GM12874 (cell line): Measurements from ENCODE around the gene WDR7.
A peak's percentile ranks its signal among the peaks of the same experiment; 100 is the strongest.

Experiments used
- TF ChIP-seq, protein P1 (sequence below): IDR thresholded peaks from 2 replicates; pipeline ENCODE4 v1.5.1; 2011; ENCODE audit warnings: low read depth, mild to moderate bottlenecking, control low read depth, low read length, moderate library complexity; ENCODE audit not compliant: insufficient read depth

The WDR7 gene

DNA sequence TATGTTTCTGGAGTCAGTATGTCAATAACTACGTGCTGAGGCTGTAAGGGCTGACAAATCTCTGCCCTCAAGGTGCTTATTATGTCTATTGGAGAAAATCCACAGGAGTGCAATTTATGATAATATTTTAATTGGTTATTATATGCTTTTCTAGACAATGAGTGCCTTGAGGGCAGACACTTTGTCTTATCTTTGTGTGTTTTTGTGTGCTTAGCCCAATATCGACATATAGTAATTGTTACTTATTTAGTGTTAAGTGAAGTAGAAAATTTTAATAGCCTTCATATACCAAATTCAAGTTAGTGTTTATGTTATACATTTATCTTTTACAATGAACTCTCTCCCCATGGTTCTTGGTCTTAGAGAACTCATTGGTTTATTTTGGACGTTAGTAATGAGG is 118.9 kb downstream of the WDR7 start:
- TF ChIP-seq, protein P1, sequence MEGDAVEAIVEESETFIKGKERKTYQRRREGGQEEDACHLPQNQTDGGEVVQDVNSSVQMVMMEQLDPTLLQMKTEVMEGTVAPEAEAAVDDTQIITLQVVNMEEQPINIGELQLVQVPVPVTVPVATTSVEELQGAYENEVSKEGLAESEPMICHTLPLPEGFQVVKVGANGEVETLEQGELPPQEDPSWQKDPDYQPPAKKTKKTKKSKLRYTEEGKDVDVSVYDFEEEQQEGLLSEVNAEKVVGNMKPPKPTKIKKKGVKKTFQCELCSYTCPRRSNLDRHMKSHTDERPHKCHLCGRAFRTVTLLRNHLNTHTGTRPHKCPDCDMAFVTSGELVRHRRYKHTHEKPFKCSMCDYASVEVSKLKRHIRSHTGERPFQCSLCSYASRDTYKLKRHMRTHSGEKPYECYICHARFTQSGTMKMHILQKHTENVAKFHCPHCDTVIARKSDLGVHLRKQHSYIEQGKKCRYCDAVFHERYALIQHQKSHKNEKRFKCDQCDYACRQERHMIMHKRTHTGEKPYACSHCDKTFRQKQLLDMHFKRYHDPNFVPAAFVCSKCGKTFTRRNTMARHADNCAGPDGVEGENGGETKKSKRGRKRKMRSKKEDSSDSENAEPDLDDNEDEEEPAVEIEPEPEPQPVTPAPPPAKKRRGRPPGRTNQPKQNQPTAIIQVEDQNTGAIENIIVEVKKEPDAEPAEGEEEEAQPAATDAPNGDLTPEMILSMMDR = no peak

DNA sequence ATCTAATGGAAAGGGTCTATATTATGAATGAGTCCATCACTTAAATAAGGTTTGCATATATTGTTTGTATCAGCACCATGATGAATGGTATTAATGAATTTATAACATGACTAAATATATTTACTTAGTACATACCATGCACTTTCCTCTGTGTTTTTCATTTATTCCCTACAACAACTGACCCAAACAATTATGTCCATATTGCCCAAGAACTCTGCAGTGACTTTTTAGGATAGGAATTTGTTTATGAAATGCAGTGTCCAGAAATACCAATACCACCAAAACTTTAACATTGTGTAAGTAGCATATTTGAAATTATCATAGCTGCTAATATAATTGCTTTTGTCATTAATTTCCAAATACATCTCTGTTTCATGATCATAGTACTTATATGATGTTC is 119.7 kb downstream of the WDR7 start:
- TF ChIP-seq, protein P1 = no peak

DNA sequence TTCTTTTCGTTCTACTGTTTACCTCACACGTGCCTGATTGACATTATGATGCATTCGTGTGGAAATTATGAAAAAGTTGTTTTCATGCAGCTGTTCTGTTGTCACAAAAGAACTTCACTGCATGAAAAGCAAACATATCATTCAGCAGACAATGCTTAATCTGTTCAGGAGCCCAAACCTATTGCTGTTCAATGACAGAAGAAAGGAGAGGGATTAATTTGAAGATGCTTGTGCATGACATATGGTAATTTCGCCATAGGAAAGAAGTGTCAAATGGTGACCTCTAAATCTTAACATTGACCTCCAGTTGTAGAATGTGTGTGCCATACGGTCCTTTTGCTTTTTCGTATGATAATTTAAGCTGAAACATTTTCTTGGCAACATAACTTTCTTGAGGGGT is 124.5 kb downstream of the WDR7 start:
- TF ChIP-seq, protein P1 = no peak

DNA sequence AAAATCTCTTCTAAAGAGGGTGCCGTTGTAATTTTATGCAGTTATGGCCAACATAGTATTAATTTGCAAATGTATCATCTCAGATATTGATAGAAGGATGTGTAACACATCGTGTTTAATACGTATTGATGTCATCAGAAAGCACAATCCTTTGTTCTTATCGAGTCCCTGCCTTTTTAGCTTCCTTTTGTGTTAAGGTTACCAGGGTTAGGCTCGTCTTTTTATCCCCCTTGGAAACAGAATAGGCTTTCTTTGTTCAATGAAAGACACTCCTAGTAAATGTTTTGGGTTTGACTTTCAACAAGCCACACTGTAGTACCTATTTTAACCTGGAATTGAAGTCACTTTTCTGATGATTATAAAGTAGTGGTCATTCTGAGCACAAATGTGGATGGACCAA is 136.2 kb downstream of the WDR7 start:
- TF ChIP-seq, protein P1 = no peak

DNA sequence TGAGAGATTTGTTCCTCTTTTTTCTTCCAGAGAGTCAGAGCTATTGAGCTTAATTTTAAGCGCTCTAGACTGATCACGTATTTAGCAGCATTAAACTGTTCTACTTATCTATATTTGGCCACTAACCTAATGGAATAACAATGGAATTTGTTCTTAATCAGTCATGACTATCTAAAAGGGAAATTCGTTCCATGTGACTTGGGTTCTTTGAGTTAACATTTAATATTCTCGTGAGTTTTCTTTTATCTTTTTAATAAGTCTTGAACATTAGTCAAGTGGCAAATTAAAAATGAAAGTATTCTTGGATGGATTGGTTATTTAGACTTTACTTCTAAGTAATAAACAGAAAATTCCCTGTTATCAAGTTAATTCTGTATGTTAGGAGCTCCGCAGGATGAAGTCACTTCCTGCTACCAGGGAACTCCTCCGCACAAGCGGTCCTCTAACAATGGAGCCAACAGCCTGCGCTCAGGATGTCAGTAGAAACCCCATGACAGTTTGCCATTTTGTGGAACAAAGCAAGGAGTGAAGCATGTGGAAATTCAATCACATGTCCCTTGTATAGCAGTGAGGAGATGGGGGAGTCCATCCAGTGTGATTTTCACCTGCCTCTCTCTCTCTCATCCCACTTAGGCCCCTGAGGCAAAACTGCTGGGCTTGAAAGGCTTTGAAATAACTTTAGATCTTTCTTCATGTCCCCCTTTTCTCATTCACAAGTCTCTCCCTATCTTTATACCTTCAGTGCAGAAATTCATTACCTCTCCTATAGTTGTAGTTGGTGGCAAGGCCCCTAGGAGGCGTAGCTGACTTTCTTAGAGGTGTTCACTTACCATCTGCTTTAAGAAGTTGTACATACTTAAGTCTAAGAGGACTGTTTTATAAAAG is 138.1 kb downstream of the WDR7 start:
- TF ChIP-seq, protein P1 = peak; percentile 69

DNA sequence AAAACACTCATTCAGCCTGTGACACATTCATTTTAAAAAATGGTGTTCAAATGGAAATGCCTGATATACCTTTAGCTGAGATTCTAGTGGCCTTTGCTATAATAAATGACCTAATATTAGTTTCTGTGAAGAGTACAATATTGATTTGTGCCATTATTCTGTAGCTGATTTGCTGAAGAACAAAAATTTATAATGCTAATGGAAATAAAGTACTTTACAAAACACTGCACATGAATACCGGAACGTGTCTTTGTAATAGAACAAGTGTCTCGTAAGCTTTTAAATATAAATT is 138.7 kb downstream of the WDR7 start:
- TF ChIP-seq, protein P1 = no peak

DNA sequence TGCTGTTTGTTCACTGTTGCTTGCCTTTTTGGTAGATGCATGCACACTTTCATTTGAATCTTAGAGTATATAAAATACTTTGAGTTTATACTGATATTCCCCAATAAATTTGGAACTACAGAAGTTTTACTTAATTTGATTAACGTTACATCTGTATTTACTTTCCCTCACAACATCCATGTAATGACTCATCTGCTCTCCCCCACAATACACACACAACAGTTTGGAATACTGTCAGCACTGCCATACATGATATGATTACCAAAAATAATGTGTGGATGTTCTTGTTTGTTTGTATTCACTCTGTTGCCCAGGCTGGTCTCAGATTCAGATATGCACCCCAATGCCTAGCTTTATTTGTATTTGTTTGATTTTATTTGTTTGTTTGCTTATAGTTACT is 144.2 kb downstream of the WDR7 start:
- TF ChIP-seq, protein P1 = no peak
